ENCODE results near the gene MDM2.

- no peak for TF ChIP-seq POLR2AphosphoS5 (IDR thresholded peaks at IDR 0.05; ENCODE audit: low read depth, low read length)
- no peak for TF ChIP-seq TAF1 (IDR thresholded peaks at IDR 0.05; ENCODE audit: borderline replicate concordance, low read depth, low read length)
- TF ChIP-seq FOXM1 (IDR thresholded peaks at IDR 0.05; ENCODE audit: low read depth): no peak
- TF ChIP-seq, protein P1, sequence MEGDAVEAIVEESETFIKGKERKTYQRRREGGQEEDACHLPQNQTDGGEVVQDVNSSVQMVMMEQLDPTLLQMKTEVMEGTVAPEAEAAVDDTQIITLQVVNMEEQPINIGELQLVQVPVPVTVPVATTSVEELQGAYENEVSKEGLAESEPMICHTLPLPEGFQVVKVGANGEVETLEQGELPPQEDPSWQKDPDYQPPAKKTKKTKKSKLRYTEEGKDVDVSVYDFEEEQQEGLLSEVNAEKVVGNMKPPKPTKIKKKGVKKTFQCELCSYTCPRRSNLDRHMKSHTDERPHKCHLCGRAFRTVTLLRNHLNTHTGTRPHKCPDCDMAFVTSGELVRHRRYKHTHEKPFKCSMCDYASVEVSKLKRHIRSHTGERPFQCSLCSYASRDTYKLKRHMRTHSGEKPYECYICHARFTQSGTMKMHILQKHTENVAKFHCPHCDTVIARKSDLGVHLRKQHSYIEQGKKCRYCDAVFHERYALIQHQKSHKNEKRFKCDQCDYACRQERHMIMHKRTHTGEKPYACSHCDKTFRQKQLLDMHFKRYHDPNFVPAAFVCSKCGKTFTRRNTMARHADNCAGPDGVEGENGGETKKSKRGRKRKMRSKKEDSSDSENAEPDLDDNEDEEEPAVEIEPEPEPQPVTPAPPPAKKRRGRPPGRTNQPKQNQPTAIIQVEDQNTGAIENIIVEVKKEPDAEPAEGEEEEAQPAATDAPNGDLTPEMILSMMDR (IDR thresholded peaks at IDR 0.05): no peak
- TF ChIP-seq EP300 (IDR thresholded peaks at IDR 0.05; ENCODE audit: borderline replicate concordance in 1 of 2, low read depth in 1 of 2, low read length in 1 of 2): no peak
- TF ChIP-seq GATA2 (CRISPR knock-in tag; IDR thresholded peaks at IDR 0.05): no peak
- no peak for TF ChIP-seq NRF1 (IDR thresholded peaks at IDR 0.05; ENCODE audit: low read depth, low read length)
- no peak for TF ChIP-seq JUND (IDR thresholded peaks at IDR 0.05)
- TF ChIP-seq YY1 (IDR thresholded peaks at IDR 0.05; ENCODE audit: low read depth): no peak
- TF ChIP-seq, protein P2, sequence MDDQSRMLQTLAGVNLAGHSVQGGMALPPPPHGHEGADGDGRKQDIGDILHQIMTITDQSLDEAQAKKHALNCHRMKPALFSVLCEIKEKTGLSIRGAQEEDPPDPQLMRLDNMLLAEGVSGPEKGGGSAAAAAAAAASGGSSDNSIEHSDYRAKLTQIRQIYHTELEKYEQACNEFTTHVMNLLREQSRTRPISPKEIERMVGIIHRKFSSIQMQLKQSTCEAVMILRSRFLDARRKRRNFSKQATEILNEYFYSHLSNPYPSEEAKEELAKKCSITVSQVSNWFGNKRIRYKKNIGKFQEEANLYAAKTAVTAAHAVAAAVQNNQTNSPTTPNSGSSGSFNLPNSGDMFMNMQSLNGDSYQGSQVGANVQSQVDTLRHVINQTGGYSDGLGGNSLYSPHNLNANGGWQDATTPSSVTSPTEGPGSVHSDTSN (IDR thresholded peaks at IDR 0.05): no peak
Observed at GRCh38 chr12:68781728-68782127, 26.2 kb upstream of the MDM2 start.

Measured in SK-N-SH (cell line).